K562 (cell line): ENCODE measurements around the gene ENTPD3. TPM values are rescaled to one million over a fixed set of nuclear protein-coding genes. Genes with fewer than 3 reads are reported as not detected.

ENCODE experiments used
- ARID1B ChIP-seq: fragments of 450-650 bp; IDR thresholded peaks from 2 replicates; pipeline ENCODE4 v1.6.1; 2016; ENCODE audit warnings: antibody characterized with exemption, mild to moderate bottlenecking, inconsistent platforms
- FOXA1 ChIP-seq: fragments of 450-650 bp; IDR thresholded peaks from 2 replicates; pipeline ENCODE4 v1.6.1; 2016; ENCODE audit warnings: mild to moderate bottlenecking, borderline replicate concordance
- FOXK2 ChIP-seq, 2 experiments: fragments of 450-650 bp; IDR thresholded peaks in 1 of 2; conservative IDR thresholded peaks in 1 of 2; 2 replicates each; pipeline ENCODE4 v1.6.1; 2016; ENCODE audit warnings: low read depth in 2 of 2, mild to moderate bottlenecking in 1 of 2
- KDM5B ChIP-seq: fragments of 200-600 bp; sonication (generic); IDR thresholded peaks from 2 replicates; pipeline ENCODE4 v1.6.1; 2012; ENCODE audit warnings: low read depth, mild to moderate bottlenecking, moderate library complexity, low read length, control low read depth, inconsistent platforms; ENCODE audit not compliant: insufficient replicate concordance
- LCOR ChIP-seq: sonication (generic); formaldehyde crosslinking; IDR thresholded peaks from 2 replicates; pipeline ENCODE4 v1.8.0; 2022; ENCODE audit warnings: mild to moderate bottlenecking, missing genetic modification reagents
- MXD1 ChIP-seq: fragments of 250-450 bp; sonication (Bioruptor Pico); IDR thresholded peaks from 2 replicates; pipeline ENCODE4 v1.8.0; 2021; ENCODE audit warnings: borderline replicate concordance, mild to moderate bottlenecking, moderate library complexity; ENCODE audit not compliant: poor library complexity, severe bottlenecking
- NR3C1 ChIP-seq: sonication (generic); formaldehyde crosslinking; IDR thresholded peaks from 2 replicates; pipeline ENCODE4 v1.8.1; 2022; ENCODE audit warnings: missing genetic modification reagents
- POU5F1 ChIP-seq: fragments of 150-350 bp; IDR thresholded peaks from 2 replicates; pipeline ENCODE4 v1.6.1; 2014; ENCODE audit warnings: borderline replicate concordance, low read length, low read depth, mild to moderate bottlenecking; ENCODE audit not compliant: partially characterized antibody
- RBBP5 ChIP-seq: fragments of 200-600 bp; sonication (generic); IDR thresholded peaks from 2 replicates; pipeline ENCODE4 v1.6.1; 2012; ENCODE audit warnings: borderline replicate concordance, mild to moderate bottlenecking, low read length, control low read depth, inconsistent platforms; ENCODE audit not compliant: insufficient read depth, poor library complexity, severe bottlenecking
- RNF2 ChIP-seq: sonication (generic); IDR thresholded peaks from 2 replicates; pipeline ENCODE4 v1.6.1; 2016
- SRF ChIP-seq, 2 experiments: fragments of 250-450, 450-650 bp in 1 of 2; sonication (Bioruptor Pico) in 1 of 2; sonication (generic) in 1 of 2; formaldehyde crosslinking; IDR thresholded peaks; 2 replicates each; pipeline versions ENCODE4 v1.5.0 to v1.5.1; 2020 to 2022; ENCODE audit warnings: mild to moderate bottlenecking in 1 of 2, missing genetic modification reagents in 1 of 2
- STAT5A ChIP-seq: IDR thresholded peaks from 2 replicates; pipeline ENCODE4 v1.6.1; 2012; ENCODE audit warnings: low read length, inconsistent platforms, borderline replicate concordance
- ZBTB12 ChIP-seq: fragments of 250-450 bp; sonication (Bioruptor Pico); IDR thresholded peaks from 2 replicates; pipeline ENCODE4 v1.4.0; 2020
- ZNF274 ChIP-seq: IDR thresholded peaks from 2 replicates; pipeline ENCODE4 v1.6.1; 2011; ENCODE audit warnings: low read depth, mild to moderate bottlenecking, low read length, moderate library complexity, borderline replicate concordance
- ZNF324 ChIP-seq: fragments of 250-450 bp; sonication (Bioruptor Pico); IDR thresholded peaks from 2 replicates; pipeline ENCODE4 v1.4.0; 2020; ENCODE audit warnings: mild to moderate bottlenecking
- ZNF639 ChIP-seq, 2 experiments: fragments of 200-800 bp in 1 of 2; sonication (Bioruptor generic) in 1 of 2; sonication (generic) in 1 of 2; formaldehyde crosslinking in 1 of 2; IDR thresholded peaks in 1 of 2; conservative IDR thresholded peaks in 1 of 2; 2 replicates each; pipeline versions ENCODE4 v1.5.0 to v1.6.1; 2016 to 2020; ENCODE audit warnings: missing compliant biosample characterization in 1 of 2, missing genetic modification characterization in 1 of 2, missing genetic modification reagents in 1 of 2
- polyA plus RNA-seq, 8 experiments: library from polyadenylated mRNA; depleted of rRNA in 4 of 8; stranded (reverse) in 5 of 8; unstranded in 3 of 8; fragments of >200 nt; fragmentation: Nextera tagmentation in 2 of 8; fragmentation: Illumina TruSeq in 1 of 8; extraction: Ambion mirVana in 2 of 8; extraction: Trizol in 1 of 8; gene quantifications; 2 replicates each; pipeline versions ENCODE4 v1.2.1 to v1.2.3, GENCODE V29; 2011 to 2014; ENCODE audit warnings: inconsistent platforms in 1 of 8, missing spikeins in 1 of 8
- total RNA-seq, 7 experiments: library from RNA; depleted of rRNA in 6 of 7; stranded (reverse); fragments of >200 nt in 6 of 7; fragmentation: Illumina TruSeq in 2 of 7; extraction: Trizol in 2 of 7; gene quantifications; 2 replicates each; pipeline versions ENCODE4 v1.2.1 to v1.2.3, GENCODE V29; 2011 to 2021; ENCODE audit warnings: low replicate concordance in 1 of 7
- TF ChIP-seq, protein P1 (sequence below): fragments of 250-450 bp; sonication (Bioruptor Pico); IDR thresholded peaks from 2 replicates; pipeline ENCODE4 v1.5.0; 2020; ENCODE audit warnings: mild to moderate bottlenecking, borderline replicate concordance

ENTPD3 gene
- total and polyA plus RNA-seq, 9 of the 15 experiments (the other 6 are each of a cell fraction or from before 2014, with no cell fraction given), result 0.23 to 2.1 (median 0.58) TPM

- peak; percentile 94 for TF ChIP-seq RBBP5
- peak; percentile 8 for TF ChIP-seq POU5F1
- no peak for TF ChIP-seq RNF2
- TF ChIP-seq ARID1B, result 0 out of 2 replicates have a peak, but pooled peaks have one; percentile 17
- no peak for TF ChIP-seq ZNF324 (CRISPR knock-in tag)
- TF ChIP-seq FOXK2 (conservative IDR thresholded peaks at IDR 0.05 in 1 of 2, IDR thresholded peaks at IDR 0.05 in 1 of 2; ENCODE audit: low read depth in 2 of 2), result peak; percentile 91 to 96
- peak; percentile 97 for TF ChIP-seq KDM5B
- peak; percentile 67 for TF ChIP-seq MXD1
- TF ChIP-seq ZNF639 (CRISPR knock-in tag; conservative IDR thresholded peaks at IDR 0.05 in 1 of 2, IDR thresholded peaks at IDR 0.05 in 1 of 2), result peak in 1 of 2 experiments; percentile 87; a peak in 2 of 4 replicates
- TF ChIP-seq SRF (CRISPR knock-in tag; IDR thresholded peaks at IDR 0.05), result peak in 1 of 2 experiments; percentile 24; a peak in 2 of 4 replicates
- peak; percentile 86; the same call in 1 of the 2 replicates for TF ChIP-seq NR3C1
- TF ChIP-seq LCOR (CRISPR knock-in tag), result 0 out of 2 replicates have a peak, but pooled peaks have one; percentile 42
- no peak for TF ChIP-seq STAT5A
- no peak for TF ChIP-seq FOXA1
- TF ChIP-seq ZNF274, result no peak
- TF ChIP-seq ZBTB12 (CRISPR knock-in tag), result 0 out of 2 replicates have a peak, but pooled peaks have one; percentile 14
- TF ChIP-seq, protein P1, sequence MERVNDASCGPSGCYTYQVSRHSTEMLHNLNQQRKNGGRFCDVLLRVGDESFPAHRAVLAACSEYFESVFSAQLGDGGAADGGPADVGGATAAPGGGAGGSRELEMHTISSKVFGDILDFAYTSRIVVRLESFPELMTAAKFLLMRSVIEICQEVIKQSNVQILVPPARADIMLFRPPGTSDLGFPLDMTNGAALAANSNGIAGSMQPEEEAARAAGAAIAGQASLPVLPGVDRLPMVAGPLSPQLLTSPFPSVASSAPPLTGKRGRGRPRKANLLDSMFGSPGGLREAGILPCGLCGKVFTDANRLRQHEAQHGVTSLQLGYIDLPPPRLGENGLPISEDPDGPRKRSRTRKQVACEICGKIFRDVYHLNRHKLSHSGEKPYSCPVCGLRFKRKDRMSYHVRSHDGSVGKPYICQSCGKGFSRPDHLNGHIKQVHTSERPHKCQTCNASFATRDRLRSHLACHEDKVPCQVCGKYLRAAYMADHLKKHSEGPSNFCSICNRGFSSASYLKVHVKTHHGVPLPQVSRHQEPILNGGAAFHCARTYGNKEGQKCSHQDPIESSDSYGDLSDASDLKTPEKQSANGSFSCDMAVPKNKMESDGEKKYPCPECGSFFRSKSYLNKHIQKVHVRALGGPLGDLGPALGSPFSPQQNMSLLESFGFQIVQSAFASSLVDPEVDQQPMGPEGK (CRISPR knock-in tag), result no peak
Observed at GRCh38 chr3:40456940-40457823, 70.2 kb downstream of the ENTPD3 start, which contains the start of gene RPL14 (continued).
